H4 (cell line): ENCODE results near the gene RAB11FIP3. TPM values are rescaled to one million over a fixed set of nuclear protein-coding genes. Genes with fewer than 3 reads are reported as not detected.
"Not testable (repeated sequence)": the region's sequence is repeated elsewhere in the genome, so short reads cannot be mapped to it uniquely, and the experiment has no call there.

ENCODE experiments used
- DNase-seq: peaks from one replicate; pipeline ENCODE4 v3.0.0-alpha.2; 2015; ENCODE audit warnings: low spot score
- total RNA-seq: library from RNA; depleted of rRNA; stranded (reverse); fragments of >200 nt; shearing (Covaris generic); gene quantifications from 2 replicates; pipeline ENCODE4 v1.2.3, GENCODE V29; 2014

Gene RAB11FIP3
- total RNA-seq, 1 experiment from 2014 or later, result 5.4 TPM

GRCh38 chr16:391885-392335, 33.5 kb upstream of the RAB11FIP3 start:
- DNase-seq, result no peak

- no peak for DNase-seq
Observed at GRCh38 chr16:392450-393030, 32.9 kb upstream of the RAB11FIP3 start.

- no peak for DNase-seq
Observed at GRCh38 chr16:396199-396598, 29.2 kb upstream of the RAB11FIP3 start.

- DNase-seq, result no peak
Observed at GRCh38 chr16:396605-397004, 28.8 kb upstream of the RAB11FIP3 start.

- no peak for DNase-seq
Observed at GRCh38 chr16:397135-397661, 28.3 kb upstream of the RAB11FIP3 start, which contains the start of gene NME4. Gene NME4, plus strand, starts transcription at chr16:397199. Its CDS starts 24 bp downstream, at chr16:397223.

- no peak for DNase-seq
Observed at GRCh38 chr16:397736-398332, 27.6 kb upstream of the RAB11FIP3 start.

- DNase-seq, result no peak
Observed at GRCh38 chr16:398561-399339, 26.7 kb upstream of the RAB11FIP3 start.

GRCh38 chr16:399340-400019, 26.0 kb upstream of the RAB11FIP3 start:
- no peak for DNase-seq

GRCh38 chr16:400061-400591, 25.3 kb upstream of the RAB11FIP3 start:
- no peak for DNase-seq

- DNase-seq, result peak; percentile 45
Observed at GRCh38 chr16:401468-402348, 23.7 kb upstream of the RAB11FIP3 start, which contains the start of gene DECR2. Gene DECR2, plus strand, starts transcription at chr16:401885. Its CDS starts 79 bp downstream, at chr16:401964.

GRCh38 chr16:404971-405486, 20.4 kb upstream of the RAB11FIP3 start:
- DNase-seq, result no peak

- DNase-seq, result no peak
Observed at GRCh38 chr16:405548-406506, 19.6 kb upstream of the RAB11FIP3 start.

GRCh38 chr16:407253-407652, 18.2 kb upstream of the RAB11FIP3 start:
- DNase-seq, result no peak

- DNase-seq, result no peak
Observed at GRCh38 chr16:410516-411178, 14.8 kb upstream of the RAB11FIP3 start.

GRCh38 chr16:411576-412265, 13.7 kb upstream of the RAB11FIP3 start:
- DNase-seq, result no peak

- DNase-seq, result no peak
Observed at GRCh38 chr16:414395-415169, 10.9 kb upstream of the RAB11FIP3 start.

- not testable (repeated sequence) for DNase-seq
Observed at GRCh38 chr16:415170-415498, 10.3 kb upstream of the RAB11FIP3 start.
